IPS-18a (cell line): ENCODE data around the gene FRAS1.
"Not testable (repeated sequence)": the region's sequence is repeated elsewhere in the genome, so short reads cannot be mapped to it uniquely, and the experiment has no call there.

ENCODE experiments used
- H3K27ac ChIP-seq: one replicate; pipeline ENCODE4 v1.5.1; 2013; ENCODE audit warnings: low read length
- H3K27me3 ChIP-seq: one replicate; pipeline ENCODE4 v1.6.1; 2013; ENCODE audit warnings: mild to moderate bottlenecking, low read length; ENCODE audit not compliant: control insufficient read depth, insufficient read depth
- H3K36me3 ChIP-seq: one replicate; pipeline ENCODE4 v1.6.1; 2013; ENCODE audit warnings: low read depth, low read length; ENCODE audit not compliant: control insufficient read depth
- H3K4me1 ChIP-seq: one replicate; pipeline ENCODE4 v1.6.1; 2013; ENCODE audit warnings: low read depth, low read length; ENCODE audit not compliant: control insufficient read depth
- H3K4me3 ChIP-seq: one replicate; pipeline ENCODE4 v1.5.1; 2013; ENCODE audit warnings: low read length
- H3K9ac ChIP-seq: one replicate; pipeline ENCODE4 v1.6.1; 2013; ENCODE audit warnings: mild to moderate bottlenecking, low read length, moderate library complexity
- H3K9me3 ChIP-seq: one replicate; pipeline ENCODE4 v1.6.1; 2013; ENCODE audit warnings: low read depth, low read length; ENCODE audit not compliant: control insufficient read depth

The FRAS1 gene

GRCh38 chr4:78298618-78299017 lies 241.5 kb downstream of the FRAS1 start:
- H3K9me3 ChIP-seq: no peaks in the 10 kb centered on the region
- no peak overlapping the region for H3K4me3 ChIP-seq
- H3K27ac ChIP-seq: no peak overlapping the region
- peaks cover 14% of the 10 kb centered on the region for H3K36me3 ChIP-seq
- H3K4me1 ChIP-seq: no peaks in the 10 kb centered on the region
- no peak overlapping the region for H3K9ac ChIP-seq
- no peaks in the 10 kb centered on the region for H3K27me3 ChIP-seq

GRCh38 chr4:78299565-78299972 lies 242.4 kb downstream of the FRAS1 start:
- H3K36me3 ChIP-seq: peaks cover 14% of the 10 kb centered on the region
- no peak overlapping the region for H3K27ac ChIP-seq
- H3K4me3 ChIP-seq: no peak overlapping the region
- H3K9me3 ChIP-seq: no peaks in the 10 kb centered on the region
- H3K9ac ChIP-seq: no peak overlapping the region
- H3K27me3 ChIP-seq: no peaks in the 10 kb centered on the region
- H3K4me1 ChIP-seq: no peaks in the 10 kb centered on the region

- H3K27me3 ChIP-seq, H3K27ac ChIP-seq, H3K9ac ChIP-seq, H3K9me3 ChIP-seq: not testable (repeated sequence)
- Histone ChIP-seq H3K4me3 (peak overlapping the region; percentile 17), H3K4me1 (peaks cover 21% of the 10 kb centered on the region), H3K36me3 (peaks cover 20% of the 10 kb centered on the region)
Measured at GRCh38 chr4:78307263-78307662, 250.1 kb downstream of the FRAS1 start.

GRCh38 chr4:78308517-78308916 lies 251.4 kb downstream of the FRAS1 start:
- no peak overlapping the region for H3K9ac ChIP-seq
- H3K27me3 ChIP-seq: no peaks in the 10 kb centered on the region
- H3K4me3 ChIP-seq: no peak overlapping the region
- H3K27ac ChIP-seq: no peak overlapping the region
- H3K4me1 ChIP-seq: peaks cover 28% of the 10 kb centered on the region
- peaks cover 20% of the 10 kb centered on the region for H3K36me3 ChIP-seq
- H3K9me3 ChIP-seq: no peaks in the 10 kb centered on the region

- H3K4me1 ChIP-seq: peaks cover 28% of the 10 kb centered on the region
- no peaks in the 10 kb centered on the region for H3K27me3 ChIP-seq
- H3K36me3 ChIP-seq: peaks cover 24% of the 10 kb centered on the region
- H3K9me3 ChIP-seq: no peaks in the 10 kb centered on the region
- no peak overlapping the region for H3K4me3 ChIP-seq
- no peak overlapping the region for H3K27ac ChIP-seq
- H3K9ac ChIP-seq: no peak overlapping the region
Measured at GRCh38 chr4:78309352-78309751, 252.2 kb downstream of the FRAS1 start.

- Histone ChIP-seq H3K9me3 (no peaks in the 10 kb centered on the region), H3K9ac (no peak overlapping the region), H3K4me3 (no peak overlapping the region), H3K27ac (no peak overlapping the region), H3K36me3 (peaks cover 25% of the 10 kb centered on the region), H3K27me3 (no peaks in the 10 kb centered on the region), H3K4me1 (peaks cover 28% of the 10 kb centered on the region)
Measured at GRCh38 chr4:78310007-78310739, 253.1 kb downstream of the FRAS1 start.

GRCh38 chr4:78310740-78311115 lies 253.6 kb downstream of the FRAS1 start:
- peaks cover 29% of the 10 kb centered on the region for H3K36me3 ChIP-seq
- no peak overlapping the region for H3K4me3 ChIP-seq
- H3K4me1 ChIP-seq: peaks cover 28% of the 10 kb centered on the region
- no peak overlapping the region for H3K9ac ChIP-seq
- H3K27me3 ChIP-seq: no peaks in the 10 kb centered on the region
- no peaks in the 10 kb centered on the region for H3K9me3 ChIP-seq
- H3K27ac ChIP-seq: no peak overlapping the region

- Histone ChIP-seq H3K9ac (no peak overlapping the region), H3K9me3 (no peaks in the 10 kb centered on the region), H3K27me3 (no peaks in the 10 kb centered on the region), H3K36me3 (peaks cover 35% of the 10 kb centered on the region), H3K4me1 (peaks cover 28% of the 10 kb centered on the region), H3K27ac (peak overlapping the region; percentile 34), H3K4me3 (no peak overlapping the region)
Measured at GRCh38 chr4:78311306-78311705, 254.2 kb downstream of the FRAS1 start.

GRCh38 chr4:78312989-78313753 lies 256.0 kb downstream of the FRAS1 start:
- H3K27ac ChIP-seq: no peak overlapping the region
- no peaks in the 10 kb centered on the region for H3K27me3 ChIP-seq
- H3K4me1 ChIP-seq: peaks cover 22% of the 10 kb centered on the region
- H3K36me3 ChIP-seq: peaks cover 46% of the 10 kb centered on the region
- no peak overlapping the region for H3K9ac ChIP-seq
- no peak overlapping the region for H3K4me3 ChIP-seq
- no peaks in the 10 kb centered on the region for H3K9me3 ChIP-seq

- Histone ChIP-seq H3K4me1 (peaks cover 22% of the 10 kb centered on the region), H3K9ac (no peak overlapping the region), H3K27me3 (no peaks in the 10 kb centered on the region), H3K9me3 (no peaks in the 10 kb centered on the region), H3K4me3 (no peak overlapping the region), H3K27ac (no peak overlapping the region), H3K36me3 (peaks cover 42% of the 10 kb centered on the region)
Measured at GRCh38 chr4:78313754-78314120, 256.6 kb downstream of the FRAS1 start.

- Histone ChIP-seq H3K36me3 (peaks cover 38% of the 10 kb centered on the region), H3K27ac (no peak overlapping the region), H3K9me3 (no peaks in the 10 kb centered on the region), H3K4me1 (peaks cover 6% of the 10 kb centered on the region), H3K9ac (no peak overlapping the region), H3K27me3 (no peaks in the 10 kb centered on the region), H3K4me3 (no peak overlapping the region)
Measured at GRCh38 chr4:78318126-78318525, 261.0 kb downstream of the FRAS1 start.
